ENCODE measurements around the gene MYOM3.

MYOM3 gene

GRCh38 chr1:24097663-24098062 is 14.3 kb downstream of the MYOM3 start:
- no peak for DNase-seq (ENCODE audit: low read depth in 1 of 2, low spot score in 1 of 2)

- DNase-seq (ENCODE audit: low read depth in 1 of 2, low spot score in 1 of 2): no peak
Measured at GRCh38 chr1:24096739-24097103, 15.2 kb downstream of the MYOM3 start.

- DNase-seq (ENCODE audit: low read depth in 1 of 2, low spot score in 1 of 2): no peak
Measured at GRCh38 chr1:24096009-24096738, 15.8 kb downstream of the MYOM3 start.

GRCh38 chr1:24095140-24095859 is 16.6 kb downstream of the MYOM3 start:
- no peak for DNase-seq (ENCODE audit: low read depth in 1 of 2, low spot score in 1 of 2)

- no peak for DNase-seq (ENCODE audit: low read depth in 1 of 2, low spot score in 1 of 2)
Measured at GRCh38 chr1:24094554-24094953, 17.4 kb downstream of the MYOM3 start.

- DNase-seq (ENCODE audit: low read depth in 1 of 2, low spot score in 1 of 2): no peak
Measured at GRCh38 chr1:24093732-24094131, 18.2 kb downstream of the MYOM3 start.

GRCh38 chr1:24092979-24093378 is 19.0 kb downstream of the MYOM3 start:
- DNase-seq (ENCODE audit: low read depth in 1 of 2, low spot score in 1 of 2): no peak

- no peak for DNase-seq (ENCODE audit: low read depth in 1 of 2, low spot score in 1 of 2)
Measured at GRCh38 chr1:24091971-24092482, 19.9 kb downstream of the MYOM3 start.

GRCh38 chr1:24090736-24091135 is 21.2 kb downstream of the MYOM3 start:
- no peak for DNase-seq (ENCODE audit: low read depth in 1 of 2, low spot score in 1 of 2)

GRCh38 chr1:24089743-24090555 is 22.0 kb downstream of the MYOM3 start:
- DNase-seq (ENCODE audit: low read depth in 1 of 2, low spot score in 1 of 2): no peak

GRCh38 chr1:24089027-24089742 is 22.8 kb downstream of the MYOM3 start:
- no peak for DNase-seq (ENCODE audit: low read depth in 1 of 2, low spot score in 1 of 2)

GRCh38 chr1:24086466-24086865 is 25.5 kb downstream of the MYOM3 start:
- no peak for DNase-seq (ENCODE audit: low read depth in 1 of 2, low spot score in 1 of 2)

- no peak for DNase-seq (ENCODE audit: low read depth in 1 of 2, low spot score in 1 of 2)
Measured at GRCh38 chr1:24085546-24085945, 26.4 kb downstream of the MYOM3 start.

GRCh38 chr1:24085007-24085406 is 26.9 kb downstream of the MYOM3 start:
- no peak for DNase-seq (ENCODE audit: low read depth in 1 of 2, low spot score in 1 of 2)

GRCh38 chr1:24084050-24084449 is 27.9 kb downstream of the MYOM3 start:
- no peak for DNase-seq (ENCODE audit: low read depth in 1 of 2, low spot score in 1 of 2)

- DNase-seq (ENCODE audit: low read depth in 1 of 2, low spot score in 1 of 2): no peak
Measured at GRCh38 chr1:24082372-24082771, 29.6 kb downstream of the MYOM3 start.

GRCh38 chr1:24081190-24081589 is 30.7 kb downstream of the MYOM3 start:
- no peak for DNase-seq (ENCODE audit: low read depth in 1 of 2, low spot score in 1 of 2)

GRCh38 chr1:24080131-24080530 is 31.8 kb downstream of the MYOM3 start:
- no peak for DNase-seq (ENCODE audit: low read depth in 1 of 2, low spot score in 1 of 2)

- no peak for DNase-seq (ENCODE audit: low read depth in 1 of 2, low spot score in 1 of 2)
Measured at GRCh38 chr1:24077278-24077978, 34.5 kb downstream of the MYOM3 start.

- no peak for DNase-seq (ENCODE audit: low read depth in 1 of 2, low spot score in 1 of 2)
Measured at GRCh38 chr1:24075946-24076345, 36.0 kb downstream of the MYOM3 start.

GRCh38 chr1:24075590-24075854 is 36.4 kb downstream of the MYOM3 start:
- no peak for DNase-seq (ENCODE audit: low read depth in 1 of 2, low spot score in 1 of 2)
